Upper lobe of left lung (tissue), 6 donors: ENCODE measurements around the gene PLCL2. TPM values are rescaled to one million over a fixed set of nuclear protein-coding genes. Genes with fewer than 3 reads are reported as not detected.
A peak's percentile ranks its signal among the peaks of the same experiment; 100 is the strongest.

Experiments used
- ATAC-seq, 2 donors: fragments of 200-7000 bp; cut with Tn5 transposase; one replicate each; pipeline ENCODE4 v1.9.1; 2022; ENCODE audit warnings: mild to moderate bottlenecking in 2 of 2, moderate library complexity in 2 of 2; ENCODE audit not compliant: low FRiP score in 2 of 2
- DNase-seq, 2 donors: peaks; one replicate each; pipeline ENCODE4 v3.0.0-alpha.2; 2019 to 2020
- H3K27ac ChIP-seq, 4 donors: fragments of 200-600 bp; sonication (generic); one replicate each; pipeline ENCODE4 v1.5.1; 2016 to 2019
- H3K27me3 ChIP-seq, 4 donors: fragments of 200-600 bp; sonication (generic); one replicate each; pipeline ENCODE4 v1.5.1; 2017 to 2019
- H3K36me3 ChIP-seq, 4 donors: fragments of 200-600 bp; sonication (generic); one replicate each; pipeline ENCODE4 v1.5.1; 2016 to 2019
- H3K4me1 ChIP-seq, 4 donors: fragments of 200-600 bp; sonication (generic); one replicate each; pipeline ENCODE4 v1.5.1; 2018 to 2019
- H3K4me3 ChIP-seq, 4 donors: fragments of 200-600 bp; sonication (generic); one replicate each; pipeline ENCODE4 v1.5.1; 2017 to 2019; ENCODE audit warnings: mild to moderate bottlenecking in 2 of 4, moderate library complexity in 1 of 4
- H3K9me3 ChIP-seq, 4 donors: fragments of 200-600 bp; sonication (generic); one replicate each; pipeline ENCODE4 v1.5.1; 2018 to 2019
- EP300 ChIP-seq, 4 donors: sonication (generic); formaldehyde crosslinking; IDR thresholded peaks; one replicate each; pipeline ENCODE4 v1.5.1; 2017; ENCODE audit warnings: antibody characterized with exemption in 4 of 4, control low read depth in 2 of 4
- POLR2A ChIP-seq, 4 donors: fragments of 450-650 bp; IDR thresholded peaks; one replicate each; pipeline ENCODE4 v1.5.1; 2016 to 2017; ENCODE audit warnings: antibody characterized with exemption in 4 of 4, mild to moderate bottlenecking in 2 of 4
- POLR2AphosphoS5 ChIP-seq, 2 donors: sonication (generic); formaldehyde crosslinking; IDR thresholded peaks; one replicate each; pipeline ENCODE4 v1.5.1; 2017; ENCODE audit warnings: antibody characterized with exemption in 2 of 2
- WGBS, 2 donors: methylation state at CpG; one replicate each; pipeline ENCODE4 v1.1.5; 2017 to 2018; 5-methylcytosine and 5-hydroxymethylcytosine counted together
- total RNA-seq, 6 donors: library from RNA; depleted of rRNA in 4 of 6; stranded (reverse); fragments of >200 nt in 4 of 6; gene quantifications; one replicate each; pipeline versions ENCODE4 v1.1.0 to v1.2.1, GENCODE V29; 2016 to 2021
- TF ChIP-seq, protein P1 (sequence below), 6 experiments: fragments of 450-650 bp in 4 of 6; fragments of 200-600 bp in 2 of 6; sonication (generic) in 2 of 6; IDR thresholded peaks; one replicate each; pipeline ENCODE4 v1.5.1; 2016 to 2019; ENCODE audit warnings: antibody characterized with exemption in 6 of 6
- donor health status: DM: no; HTN: no; CAD: no; lungs with moderate emphysema.
- donor health status: DM: no; HTN: yes; CAD: no; lungs with severe emphysema.

The PLCL2 gene
- total RNA-seq, 6 donors from 2014 or later: 6.5 to 15.8 (median 10.7) TPM

DNA sequence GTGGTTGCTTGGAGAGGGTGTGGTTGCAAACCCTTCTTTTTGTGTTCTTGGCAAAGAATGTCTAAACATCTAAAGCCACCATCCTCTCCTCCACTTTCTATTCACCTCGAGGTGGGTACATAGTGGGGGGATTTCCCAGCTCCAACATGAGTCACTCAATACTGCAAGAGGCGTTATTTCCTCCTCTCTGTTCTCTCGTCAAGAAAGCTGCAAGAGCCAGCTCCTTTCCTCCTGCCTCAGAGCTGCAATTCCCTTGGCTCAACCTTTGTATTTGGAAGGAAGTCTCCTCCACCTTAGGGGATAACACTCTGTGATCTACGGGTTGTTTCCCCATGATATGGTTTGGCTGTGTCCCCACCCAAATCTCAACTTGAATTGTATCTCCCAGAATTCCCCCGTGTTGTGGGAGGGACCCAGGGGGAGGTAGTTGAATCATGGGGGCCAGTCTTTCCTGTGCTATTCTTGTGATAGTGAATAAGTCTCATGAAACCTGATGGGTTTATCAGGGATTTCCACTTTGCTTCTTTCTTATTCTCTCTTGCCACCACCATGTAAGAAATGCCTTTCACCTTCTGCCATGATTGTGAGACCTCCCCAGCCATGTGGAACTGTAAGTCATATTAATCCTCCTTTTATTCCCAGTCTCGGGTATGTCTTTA, 138.4 kb downstream of the PLCL2 start:
- H3K4me1 ChIP-seq: peaks cover 0 to 13% (median 0%) of the 10 kb centered on the region in 4 donors
- WGBS, 2 donors: 39 to 62% methylated on average over 6 of the region's 6 CpGs
- no peaks in the 10 kb centered on the region for H3K9me3 ChIP-seq
- TF ChIP-seq POLR2AphosphoS5 (IDR thresholded peaks at IDR 0.05): no peak
- TF ChIP-seq, protein P1, sequence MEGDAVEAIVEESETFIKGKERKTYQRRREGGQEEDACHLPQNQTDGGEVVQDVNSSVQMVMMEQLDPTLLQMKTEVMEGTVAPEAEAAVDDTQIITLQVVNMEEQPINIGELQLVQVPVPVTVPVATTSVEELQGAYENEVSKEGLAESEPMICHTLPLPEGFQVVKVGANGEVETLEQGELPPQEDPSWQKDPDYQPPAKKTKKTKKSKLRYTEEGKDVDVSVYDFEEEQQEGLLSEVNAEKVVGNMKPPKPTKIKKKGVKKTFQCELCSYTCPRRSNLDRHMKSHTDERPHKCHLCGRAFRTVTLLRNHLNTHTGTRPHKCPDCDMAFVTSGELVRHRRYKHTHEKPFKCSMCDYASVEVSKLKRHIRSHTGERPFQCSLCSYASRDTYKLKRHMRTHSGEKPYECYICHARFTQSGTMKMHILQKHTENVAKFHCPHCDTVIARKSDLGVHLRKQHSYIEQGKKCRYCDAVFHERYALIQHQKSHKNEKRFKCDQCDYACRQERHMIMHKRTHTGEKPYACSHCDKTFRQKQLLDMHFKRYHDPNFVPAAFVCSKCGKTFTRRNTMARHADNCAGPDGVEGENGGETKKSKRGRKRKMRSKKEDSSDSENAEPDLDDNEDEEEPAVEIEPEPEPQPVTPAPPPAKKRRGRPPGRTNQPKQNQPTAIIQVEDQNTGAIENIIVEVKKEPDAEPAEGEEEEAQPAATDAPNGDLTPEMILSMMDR (IDR thresholded peaks at IDR 0.05): no peak
- TF ChIP-seq EP300 (IDR thresholded peaks at IDR 0.05): no peak
- ATAC-seq (no peak), DNase-seq (peak in 1 of 2 donors; percentile 28)
- no peak overlapping the region for H3K4me3 ChIP-seq
- peak overlapping the region in 1 of 4 donors; percentile 27 for H3K27ac ChIP-seq
- no peaks in the 10 kb centered on the region for H3K36me3 ChIP-seq
- H3K27me3 ChIP-seq: no peaks in the 10 kb centered on the region

DNA sequence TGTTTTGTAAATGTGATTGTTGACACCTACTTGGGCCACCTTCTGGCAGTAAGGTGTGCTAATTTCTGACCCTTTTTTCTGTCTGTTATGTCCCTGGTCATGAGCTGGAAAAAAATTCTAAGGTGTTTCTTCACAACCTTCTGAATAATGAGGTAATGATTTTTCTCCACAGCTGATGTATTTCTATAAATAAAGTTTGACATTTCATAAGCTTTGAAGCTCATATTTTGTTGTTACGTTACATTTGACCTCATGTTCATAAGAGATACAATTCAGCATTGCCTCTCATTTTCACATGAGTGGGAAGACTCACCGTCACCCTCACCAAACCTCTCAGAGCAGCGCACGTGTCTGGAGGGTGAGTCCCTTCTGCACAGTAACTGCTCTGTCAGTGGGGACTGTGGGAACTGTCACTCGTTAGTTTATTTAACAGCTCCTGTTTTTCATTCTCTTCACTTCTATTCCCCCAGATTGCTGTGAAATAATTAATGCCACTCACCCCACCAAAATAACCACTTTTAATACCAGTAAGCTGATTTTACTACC, 140.9 kb downstream of the PLCL2 start:
- no peaks in the 10 kb centered on the region for H3K9me3 ChIP-seq
- ATAC-seq (no peak), DNase-seq (no peak)
- TF ChIP-seq POLR2AphosphoS5 (IDR thresholded peaks at IDR 0.05): no peak
- TF ChIP-seq, protein P1 (IDR thresholded peaks at IDR 0.05): no peak
- TF ChIP-seq POLR2A (IDR thresholded peaks at IDR 0.05): no peak
- TF ChIP-seq EP300 (IDR thresholded peaks at IDR 0.05): no peak
- H3K27ac ChIP-seq: no peak overlapping the region
- no peaks in the 10 kb centered on the region for H3K27me3 ChIP-seq
- H3K4me3 ChIP-seq: no peak overlapping the region
- no peaks in the 10 kb centered on the region for H3K36me3 ChIP-seq
- H3K4me1 ChIP-seq: peaks cover 0 to 13% (median 0%) of the 10 kb centered on the region in 4 donors
- WGBS, 2 donors: 92 to 94% methylated on average over 5 of the region's 5 CpGs

DNA sequence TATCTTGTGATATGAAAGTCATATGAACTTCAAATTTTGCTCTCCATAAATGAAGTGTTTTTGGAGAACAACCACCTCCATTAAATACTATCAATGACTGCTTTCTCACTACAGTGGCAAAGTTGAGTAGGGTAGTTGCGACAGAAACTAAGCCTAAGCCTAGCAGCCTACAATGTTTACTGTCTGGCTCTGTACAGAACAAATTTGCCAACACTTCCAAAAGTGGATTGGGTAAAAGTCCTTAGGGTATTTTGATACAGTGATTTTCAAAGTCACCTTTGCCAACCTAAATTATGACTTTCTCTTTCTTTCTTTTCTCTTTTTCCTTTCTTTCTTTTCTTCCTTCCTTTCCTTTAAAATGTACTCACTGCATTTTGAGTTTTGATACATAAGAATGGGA, 142.6 kb downstream of the PLCL2 start:
- 61 to 70% methylated on average over 1 of the region's 1 CpG for WGBS, 2 donors
- peak; percentile 44 to 68 for ATAC-seq
- no peaks in the 10 kb centered on the region for H3K27me3 ChIP-seq
- H3K36me3 ChIP-seq: no peaks in the 10 kb centered on the region
- peaks cover 0 to 13% (median under 1%) of the 10 kb centered on the region in 4 donors for H3K4me1 ChIP-seq
- TF ChIP-seq, protein P1 (IDR thresholded peaks at IDR 0.05): no peak
- peak overlapping the region in 1 of 4 donors; percentile 13 for H3K4me3 ChIP-seq
- H3K27ac ChIP-seq: no peak overlapping the region
- H3K9me3 ChIP-seq: no peaks in the 10 kb centered on the region
- no peak for DNase-seq

GRCh38 chr3:17028363-17028762, 143.6 kb downstream of the PLCL2 start:
- Histone ChIP-seq H3K36me3 (no peaks in the 10 kb centered on the region), H3K4me3 (no peak overlapping the region), H3K4me1 (peaks cover 0 to 6% (median 1%) of the 10 kb centered on the region in 4 donors), H3K27me3 (no peaks in the 10 kb centered on the region), H3K27ac (no peak overlapping the region), H3K9me3 (no peaks in the 10 kb centered on the region)
- TF ChIP-seq POLR2A (IDR thresholded peaks at IDR 0.05): no peak
- no peak for TF ChIP-seq EP300 (IDR thresholded peaks at IDR 0.05)
- TF ChIP-seq, protein P1 (IDR thresholded peaks at IDR 0.05): no peak
- no peak for TF ChIP-seq POLR2AphosphoS5 (IDR thresholded peaks at IDR 0.05)
- DNase-seq (no peak), ATAC-seq (no peak)
- WGBS, 2 donors: 97 to 100% methylated on average over 4 of the region's 4 CpGs

DNA sequence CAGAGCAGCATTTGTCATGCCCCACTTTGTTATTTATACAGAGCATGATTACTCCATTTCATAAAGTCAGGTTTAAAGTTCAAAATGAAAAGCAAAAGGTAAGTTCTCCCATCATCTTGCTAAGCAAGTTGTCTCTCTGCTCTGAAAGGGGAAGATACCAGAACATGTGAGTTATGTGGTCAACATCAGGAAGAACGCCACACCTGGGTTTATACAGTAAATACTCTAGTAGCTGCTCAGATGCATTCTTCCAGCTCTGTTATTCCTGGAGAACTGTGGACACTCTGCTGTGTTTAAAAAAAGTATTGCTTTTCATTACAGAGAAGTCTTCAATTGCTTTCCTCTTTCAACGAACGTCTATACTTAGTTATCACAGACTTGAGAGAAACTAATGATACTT, 145.7 kb downstream of the PLCL2 start:
- no peaks in the 10 kb centered on the region for H3K9me3 ChIP-seq
- DNase-seq (no peak), ATAC-seq (no peak)
- no peak overlapping the region for H3K27ac ChIP-seq
- TF ChIP-seq EP300 (IDR thresholded peaks at IDR 0.05) (no peak), POLR2AphosphoS5 (IDR thresholded peaks at IDR 0.05) (no peak), POLR2A (IDR thresholded peaks at IDR 0.05) (no peak)
- TF ChIP-seq, protein P1 (IDR thresholded peaks at IDR 0.05): no peak
- 59 to 63% methylated on average over 3 of the region's 3 CpGs for WGBS, 2 donors
- H3K4me3 ChIP-seq: no peak overlapping the region
- H3K27me3 ChIP-seq: no peaks in the 10 kb centered on the region
- H3K4me1 ChIP-seq: peaks cover 0 to 6% (median 3%) of the 10 kb centered on the region in 4 donors
- no peaks in the 10 kb centered on the region for H3K36me3 ChIP-seq
